Measurements from ENCODE around the gene ATOH8.

Gene ATOH8

GRCh38 chr2:85756822-85757435 is 3.1 kb downstream of the ATOH8 start:
- DNase-seq = peak; percentile 58

- no peak for DNase-seq
Measured at GRCh38 chr2:85757860-85758259, 4.1 kb downstream of the ATOH8 start.

GRCh38 chr2:85758361-85759256 is 4.8 kb downstream of the ATOH8 start:
- DNase-seq = peak; percentile 85

- DNase-seq = no peak
Measured at GRCh38 chr2:85759257-85759613, 5.4 kb downstream of the ATOH8 start.

GRCh38 chr2:85760371-85760770 is 6.6 kb downstream of the ATOH8 start:
- DNase-seq = no peak

GRCh38 chr2:85760872-85761271 is 7.1 kb downstream of the ATOH8 start:
- no peak for DNase-seq

- no peak for DNase-seq
Measured at GRCh38 chr2:85761512-85761944, 7.7 kb downstream of the ATOH8 start.

GRCh38 chr2:85761946-85762345 is 8.2 kb downstream of the ATOH8 start:
- no peak for DNase-seq

GRCh38 chr2:85763132-85763531 is 9.3 kb downstream of the ATOH8 start:
- no peak for DNase-seq

GRCh38 chr2:85763831-85764230 is 10.0 kb downstream of the ATOH8 start:
- no peak for DNase-seq

- DNase-seq = peak; percentile 85
Measured at GRCh38 chr2:85765081-85765731, 11.4 kb downstream of the ATOH8 start.

- DNase-seq = no peak
Measured at GRCh38 chr2:85766229-85766628, 12.4 kb downstream of the ATOH8 start.

GRCh38 chr2:85767803-85768665 is 14.2 kb downstream of the ATOH8 start:
- DNase-seq = no peak

- peak; percentile 88 for DNase-seq
Measured at GRCh38 chr2:85768713-85769112, 14.9 kb downstream of the ATOH8 start.

GRCh38 chr2:85769236-85769982 is 15.6 kb downstream of the ATOH8 start:
- DNase-seq = peak; percentile 88

GRCh38 chr2:85769983-85770362 is 16.2 kb downstream of the ATOH8 start:
- DNase-seq = peak; percentile 65

- DNase-seq = no peak
Measured at GRCh38 chr2:85770369-85770768, 16.6 kb downstream of the ATOH8 start.

GRCh38 chr2:85770786-85771409 is 17.1 kb downstream of the ATOH8 start:
- DNase-seq = no peak

- DNase-seq = no peak
Measured at GRCh38 chr2:85771486-85771885, 17.7 kb downstream of the ATOH8 start.

- peak; percentile 97 for DNase-seq
Measured at GRCh38 chr2:85772019-85772745, 18.4 kb downstream of the ATOH8 start.
